DOHH2 (cell line): Measurements from ENCODE around the gene TIPARP.

Source experiments
- CTCF ChIP-seq: fragments of 200-600 bp; sonication (generic); IDR thresholded peaks from one replicate; pipeline ENCODE4 v1.5.1; 2014; ENCODE audit warnings: antibody characterized with exemption, mild to moderate bottlenecking, low read depth, low read length; ENCODE audit not compliant: poor library complexity, severe bottlenecking
- EZH2phosphoT487 ChIP-seq: fragments of 200-600 bp; sonication (generic); IDR thresholded peaks from 2 replicates; pipeline ENCODE4 v1.6.1; 2017; ENCODE audit warnings: borderline replicate concordance, mild to moderate bottlenecking, antibody characterized with exemption, low read length, moderate library complexity, mixed read lengths

- TF ChIP-seq CTCF: no peak
- no peak for TF ChIP-seq EZH2phosphoT487
Observed at GRCh38 chr3:156682963-156683362, 8.6 kb downstream of the TIPARP start.
